ENCODE results near the gene LAG3.

DNA sequence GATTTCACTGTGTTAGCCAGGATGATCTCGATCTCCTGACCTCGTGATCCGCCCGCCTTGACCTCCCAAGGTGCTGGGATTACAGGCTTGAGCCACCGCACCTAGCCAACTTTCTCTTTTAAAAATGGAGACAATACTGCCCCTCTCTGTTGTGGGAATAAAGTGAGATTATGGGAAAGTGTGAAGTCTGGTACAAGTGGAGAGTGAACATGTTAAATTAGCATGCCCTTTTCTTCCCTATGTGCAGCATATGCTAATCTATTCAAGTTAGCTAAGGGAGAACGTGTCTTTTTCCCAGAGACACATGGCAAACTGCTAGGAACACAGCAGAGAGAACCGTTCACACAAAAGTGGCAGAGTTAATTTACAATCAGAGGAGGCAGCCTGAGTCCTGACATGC, 47.0 kb upstream of the LAG3 start:
- TF ChIP-seq POLR2A (IDR thresholded peaks at IDR 0.05; ENCODE audit: borderline replicate concordance, extremely low read depth, insufficient read depth, insufficient read length) (no peak), CEBPB (IDR thresholded peaks at IDR 0.05; ENCODE audit: low read depth) (no peak), EZH2 (IDR thresholded peaks at IDR 0.05) (no peak), ZNF274 (IDR thresholded peaks at IDR 0.05; ENCODE audit: low read depth, low read length) (no peak), POLR2AphosphoS5 (IDR thresholded peaks at IDR 0.05; ENCODE audit: low read depth, low read length) (no peak), EZH2phosphoT487 (IDR thresholded peaks at IDR 0.05; ENCODE audit: borderline replicate concordance) (no peak), ZFX (IDR thresholded peaks at IDR 0.05) (no peak), JUND (IDR thresholded peaks at IDR 0.05) (no peak), TCF7L2 (IDR thresholded peaks at IDR 0.05; ENCODE audit: borderline replicate concordance, extremely low read depth, insufficient read depth, insufficient read length) (no peak), YY1 (IDR thresholded peaks at IDR 0.05; ENCODE audit: extremely low read depth, insufficient replicate concordance, low read depth, low read length) (no peak)
- TF ChIP-seq, protein P1, sequence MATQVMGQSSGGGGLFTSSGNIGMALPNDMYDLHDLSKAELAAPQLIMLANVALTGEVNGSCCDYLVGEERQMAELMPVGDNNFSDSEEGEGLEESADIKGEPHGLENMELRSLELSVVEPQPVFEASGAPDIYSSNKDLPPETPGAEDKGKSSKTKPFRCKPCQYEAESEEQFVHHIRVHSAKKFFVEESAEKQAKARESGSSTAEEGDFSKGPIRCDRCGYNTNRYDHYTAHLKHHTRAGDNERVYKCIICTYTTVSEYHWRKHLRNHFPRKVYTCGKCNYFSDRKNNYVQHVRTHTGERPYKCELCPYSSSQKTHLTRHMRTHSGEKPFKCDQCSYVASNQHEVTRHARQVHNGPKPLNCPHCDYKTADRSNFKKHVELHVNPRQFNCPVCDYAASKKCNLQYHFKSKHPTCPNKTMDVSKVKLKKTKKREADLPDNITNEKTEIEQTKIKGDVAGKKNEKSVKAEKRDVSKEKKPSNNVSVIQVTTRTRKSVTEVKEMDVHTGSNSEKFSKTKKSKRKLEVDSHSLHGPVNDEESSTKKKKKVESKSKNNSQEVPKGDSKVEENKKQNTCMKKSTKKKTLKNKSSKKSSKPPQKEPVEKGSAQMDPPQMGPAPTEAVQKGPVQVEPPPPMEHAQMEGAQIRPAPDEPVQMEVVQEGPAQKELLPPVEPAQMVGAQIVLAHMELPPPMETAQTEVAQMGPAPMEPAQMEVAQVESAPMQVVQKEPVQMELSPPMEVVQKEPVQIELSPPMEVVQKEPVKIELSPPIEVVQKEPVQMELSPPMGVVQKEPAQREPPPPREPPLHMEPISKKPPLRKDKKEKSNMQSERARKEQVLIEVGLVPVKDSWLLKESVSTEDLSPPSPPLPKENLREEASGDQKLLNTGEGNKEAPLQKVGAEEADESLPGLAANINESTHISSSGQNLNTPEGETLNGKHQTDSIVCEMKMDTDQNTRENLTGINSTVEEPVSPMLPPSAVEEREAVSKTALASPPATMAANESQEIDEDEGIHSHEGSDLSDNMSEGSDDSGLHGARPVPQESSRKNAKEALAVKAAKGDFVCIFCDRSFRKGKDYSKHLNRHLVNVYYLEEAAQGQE (IDR thresholded peaks at IDR 0.05; ENCODE audit: low read depth), result no peak
- TF ChIP-seq, protein P2, sequence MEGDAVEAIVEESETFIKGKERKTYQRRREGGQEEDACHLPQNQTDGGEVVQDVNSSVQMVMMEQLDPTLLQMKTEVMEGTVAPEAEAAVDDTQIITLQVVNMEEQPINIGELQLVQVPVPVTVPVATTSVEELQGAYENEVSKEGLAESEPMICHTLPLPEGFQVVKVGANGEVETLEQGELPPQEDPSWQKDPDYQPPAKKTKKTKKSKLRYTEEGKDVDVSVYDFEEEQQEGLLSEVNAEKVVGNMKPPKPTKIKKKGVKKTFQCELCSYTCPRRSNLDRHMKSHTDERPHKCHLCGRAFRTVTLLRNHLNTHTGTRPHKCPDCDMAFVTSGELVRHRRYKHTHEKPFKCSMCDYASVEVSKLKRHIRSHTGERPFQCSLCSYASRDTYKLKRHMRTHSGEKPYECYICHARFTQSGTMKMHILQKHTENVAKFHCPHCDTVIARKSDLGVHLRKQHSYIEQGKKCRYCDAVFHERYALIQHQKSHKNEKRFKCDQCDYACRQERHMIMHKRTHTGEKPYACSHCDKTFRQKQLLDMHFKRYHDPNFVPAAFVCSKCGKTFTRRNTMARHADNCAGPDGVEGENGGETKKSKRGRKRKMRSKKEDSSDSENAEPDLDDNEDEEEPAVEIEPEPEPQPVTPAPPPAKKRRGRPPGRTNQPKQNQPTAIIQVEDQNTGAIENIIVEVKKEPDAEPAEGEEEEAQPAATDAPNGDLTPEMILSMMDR (IDR thresholded peaks at IDR 0.05 in 2 of 3, conservative IDR thresholded peaks at IDR 0.05 in 1 of 3; ENCODE audit: borderline replicate concordance in 1 of 3, insufficient read depth in 1 of 3, low read depth in 2 of 3, low read length in 2 of 3), result no peak
- TF ChIP-seq, protein P3, sequence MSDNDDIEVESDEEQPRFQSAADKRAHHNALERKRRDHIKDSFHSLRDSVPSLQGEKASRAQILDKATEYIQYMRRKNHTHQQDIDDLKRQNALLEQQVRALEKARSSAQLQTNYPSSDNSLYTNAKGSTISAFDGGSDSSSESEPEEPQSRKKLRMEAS (IDR thresholded peaks at IDR 0.05), result no peak

All from HCT116 (cell line).